Central memory CD8-positive, alpha-beta T cell (primary cell): ENCODE data around the gene PALLD.

Experiments used
- ATAC-seq: fragments of 150-1000 bp; cut with Tn5 transposase; replicated peaks from 2 replicates; pipeline ENCODE4 v1.10.0; 2022; ENCODE audit warnings: mild to moderate bottlenecking, moderate FRiP score, moderate number of reproducible peaks; ENCODE audit not compliant: poor library complexity, severe bottlenecking; ENCODE audit errors: extremely low read depth
- DNase-seq, 2 donors: peaks; one replicate each; pipeline ENCODE4 v3.0.0; 2021; ENCODE audit warnings: low spot score in 2 of 2
- H3K27ac Mint-ChIP-seq: one replicate; pipeline ENCODE4 v1.8.0; 2022; ENCODE audit warnings: low read depth, mild to moderate bottlenecking, moderate library complexity, mixed read lengths
- H3K27me3 Mint-ChIP-seq: one replicate; pipeline ENCODE4 v1.8.0; 2022; ENCODE audit warnings: mixed read lengths
- H3K36me3 Mint-ChIP-seq: one replicate; pipeline ENCODE4 v1.8.0; 2022; ENCODE audit warnings: mild to moderate bottlenecking, moderate library complexity, mixed read lengths; ENCODE audit not compliant: insufficient read depth
- H3K4me1 Mint-ChIP-seq: one replicate; pipeline ENCODE4 v1.8.0; 2022; ENCODE audit warnings: mixed read lengths
- H3K4me3 Mint-ChIP-seq: one replicate; pipeline ENCODE4 v1.8.0; 2022; ENCODE audit warnings: mild to moderate bottlenecking, moderate library complexity, mixed read lengths
- H3K9me3 Mint-ChIP-seq: one replicate; pipeline ENCODE4 v1.8.0; 2022; ENCODE audit warnings: mixed read lengths

The PALLD gene

GRCh38 chr4:168632301-168632725, 135.5 kb downstream of the PALLD start:
- peaks cover 2% of the 10 kb centered on the region for H3K36me3 Mint-ChIP-seq
- H3K27me3 Mint-ChIP-seq = peaks cover 91% of the 10 kb centered on the region
- H3K27ac Mint-ChIP-seq = no peak overlapping the region
- ATAC-seq (no peak), DNase-seq (no peak)
- H3K4me1 Mint-ChIP-seq = no peaks in the 10 kb centered on the region
- H3K9me3 Mint-ChIP-seq = no peaks in the 10 kb centered on the region
- no peak overlapping the region for H3K4me3 Mint-ChIP-seq

GRCh38 chr4:168633064-168633463, 136.2 kb downstream of the PALLD start:
- peaks cover 88% of the 10 kb centered on the region for H3K27me3 Mint-ChIP-seq
- no peak overlapping the region for H3K27ac Mint-ChIP-seq
- no peaks in the 10 kb centered on the region for H3K9me3 Mint-ChIP-seq
- no peak overlapping the region for H3K4me3 Mint-ChIP-seq
- DNase-seq = no peak
- H3K36me3 Mint-ChIP-seq = peaks cover 2% of the 10 kb centered on the region
- ATAC-seq = no peak
- H3K4me1 Mint-ChIP-seq = no peaks in the 10 kb centered on the region

GRCh38 chr4:168633496-168633895, 136.6 kb downstream of the PALLD start:
- ATAC-seq (no peak), DNase-seq (no peak)
- no peak overlapping the region for H3K27ac Mint-ChIP-seq
- H3K4me1 Mint-ChIP-seq = no peaks in the 10 kb centered on the region
- no peak overlapping the region for H3K4me3 Mint-ChIP-seq
- H3K36me3 Mint-ChIP-seq = peaks cover 2% of the 10 kb centered on the region
- H3K9me3 Mint-ChIP-seq = no peaks in the 10 kb centered on the region
- peaks cover 84% of the 10 kb centered on the region for H3K27me3 Mint-ChIP-seq

GRCh38 chr4:168634276-168634802, 137.5 kb downstream of the PALLD start:
- no peak overlapping the region for H3K4me3 Mint-ChIP-seq
- H3K4me1 Mint-ChIP-seq = no peaks in the 10 kb centered on the region
- ATAC-seq (no peak), DNase-seq (no peak)
- H3K27ac Mint-ChIP-seq = no peak overlapping the region
- peaks cover 75% of the 10 kb centered on the region for H3K27me3 Mint-ChIP-seq
- H3K9me3 Mint-ChIP-seq = no peaks in the 10 kb centered on the region
- H3K36me3 Mint-ChIP-seq = peaks cover 2% of the 10 kb centered on the region

GRCh38 chr4:168636040-168636439, 139.2 kb downstream of the PALLD start:
- Mint-ChIP-seq H3K4me1 (no peaks in the 10 kb centered on the region), H3K36me3 (peaks cover 2% of the 10 kb centered on the region), H3K4me3 (no peak overlapping the region), H3K27ac (no peak overlapping the region), H3K27me3 (peaks cover 58% of the 10 kb centered on the region), H3K9me3 (no peaks in the 10 kb centered on the region)
- DNase-seq (no peak), ATAC-seq (no peak)

GRCh38 chr4:168636506-168637196, 139.8 kb downstream of the PALLD start:
- Mint-ChIP-seq H3K27ac (no peak overlapping the region), H3K36me3 (peaks cover 1% of the 10 kb centered on the region), H3K27me3 (peaks cover 52% of the 10 kb centered on the region), H3K9me3 (no peaks in the 10 kb centered on the region), H3K4me3 (no peak overlapping the region), H3K4me1 (no peaks in the 10 kb centered on the region)
- DNase-seq = no peak
- no peak for ATAC-seq

GRCh38 chr4:168637872-168638756, 141.3 kb downstream of the PALLD start:
- ATAC-seq (no peak), DNase-seq (no peak)
- H3K9me3 Mint-ChIP-seq = no peaks in the 10 kb centered on the region
- peaks cover 43% of the 10 kb centered on the region for H3K27me3 Mint-ChIP-seq
- H3K4me1 Mint-ChIP-seq = no peaks in the 10 kb centered on the region
- no peak overlapping the region for H3K27ac Mint-ChIP-seq
- no peaks in the 10 kb centered on the region for H3K36me3 Mint-ChIP-seq
- no peak overlapping the region for H3K4me3 Mint-ChIP-seq

GRCh38 chr4:168639914-168640313, 143.1 kb downstream of the PALLD start:
- ATAC-seq = no peak
- Mint-ChIP-seq H3K4me3 (no peak overlapping the region), H3K9me3 (no peaks in the 10 kb centered on the region), H3K27ac (no peak overlapping the region), H3K27me3 (peaks cover 43% of the 10 kb centered on the region), H3K4me1 (no peaks in the 10 kb centered on the region), H3K36me3 (no peaks in the 10 kb centered on the region)
- no peak for DNase-seq

- H3K27me3 Mint-ChIP-seq = peaks cover 43% of the 10 kb centered on the region
- ATAC-seq = no peak
Observed at GRCh38 chr4:168641811-168642140, 144.9 kb downstream of the PALLD start.

GRCh38 chr4:168642591-168642990, 145.7 kb downstream of the PALLD start:
- H3K27me3 Mint-ChIP-seq = peaks cover 42% of the 10 kb centered on the region
- DNase-seq (no peak), ATAC-seq (no peak)
- no peaks in the 10 kb centered on the region for H3K4me1 Mint-ChIP-seq
- no peaks in the 10 kb centered on the region for H3K36me3 Mint-ChIP-seq
- no peak overlapping the region for H3K27ac Mint-ChIP-seq
- no peaks in the 10 kb centered on the region for H3K9me3 Mint-ChIP-seq
- no peak overlapping the region for H3K4me3 Mint-ChIP-seq

More at GRCh38 chr4:168641811-168642140, 144.9 kb downstream of the PALLD start:
- Mint-ChIP-seq H3K4me1 (no peaks in the 10 kb centered on the region), H3K36me3 (no peaks in the 10 kb centered on the region), H3K27ac (no peak overlapping the region), H3K4me3 (no peak overlapping the region), H3K9me3 (no peaks in the 10 kb centered on the region)
- no peak for DNase-seq

GRCh38 chr4:168643111-168643795, 146.4 kb downstream of the PALLD start:
- Mint-ChIP-seq H3K4me1 (no peaks in the 10 kb centered on the region), H3K9me3 (no peaks in the 10 kb centered on the region), H3K27me3 (peaks cover 49% of the 10 kb centered on the region), H3K4me3 (no peak overlapping the region), H3K36me3 (no peaks in the 10 kb centered on the region), H3K27ac (no peak overlapping the region)
- no peak for ATAC-seq
- no peak for DNase-seq

- ATAC-seq = no peak
- Mint-ChIP-seq H3K4me3 (no peak overlapping the region), H3K27me3 (peaks cover 54% of the 10 kb centered on the region), H3K27ac (no peak overlapping the region), H3K4me1 (no peaks in the 10 kb centered on the region), H3K36me3 (no peaks in the 10 kb centered on the region), H3K9me3 (no peaks in the 10 kb centered on the region)
- no peak for DNase-seq
Observed at GRCh38 chr4:168643796-168644159, 146.9 kb downstream of the PALLD start.
